OCI-LY7 (cell line): ENCODE measurements around the gene PRR16. TPM values are rescaled to one million over a fixed set of nuclear protein-coding genes. Genes with fewer than 3 reads are reported as not detected.

Source experiments
- BruUV-seq: library from RNA; stranded (reverse); fragments of 400-500 nt; replicated peaks from 2 replicates; lab custom pipeline; 2021; lab: Mats Ljungman, UMichigan
- CTCF ChIA-PET: fragments of 300-600 bp; sonication (Branson Sonifier 250); formaldehyde crosslinking; loops from one replicate; lab custom pipeline; 2022; ENCODE audit warnings: antibody characterized with exemption; ENCODE audit not compliant: unreplicated experiment; lab: Charles Lee
- POLR2A ChIA-PET: fragments of 300-600 bp; sonication (Branson Sonifier 250); formaldehyde crosslinking; loops from one replicate; lab custom pipeline; 2022; ENCODE audit warnings: antibody characterized with exemption; lab: Charles Lee
- DNase-seq: peaks from one replicate; pipeline ENCODE4 v3.0.0-alpha.2; 2015; ENCODE audit warnings: low spot score
- H2AFZ ChIP-seq: fragments of 200-600 bp; sonication (generic), shearing (Covaris generic); 2 replicates; pipeline ENCODE4 v1.6.1; 2014; ENCODE audit warnings: mild to moderate bottlenecking, antibody characterized with exemption, low read length, moderate library complexity
- H3K27ac ChIP-seq: fragments of 200-600 bp; sonication (generic); 2 replicates; pipeline ENCODE4 v1.5.1; 2014; ENCODE audit warnings: mixed run types, low read depth, mild to moderate bottlenecking, moderate library complexity, low read length, inconsistent platforms; ENCODE audit not compliant: poor library complexity, severe bottlenecking
- H3K36me3 ChIP-seq: fragments of 200-600 bp; sonication (generic); 2 replicates; pipeline ENCODE4 v1.6.1; 2014; ENCODE audit warnings: mild to moderate bottlenecking, antibody characterized with exemption, low read length, moderate library complexity, mixed read lengths; ENCODE audit not compliant: insufficient read depth
- H3K4me1 ChIP-seq: fragments of 200-600 bp; sonication (generic); 2 replicates; pipeline ENCODE4 v1.5.1; 2014; ENCODE audit warnings: mild to moderate bottlenecking, low read length; ENCODE audit not compliant: insufficient read depth, poor library complexity, severe bottlenecking
- H3K4me2 ChIP-seq: fragments of 200-600 bp; sonication (generic); 2 replicates; pipeline ENCODE4 v1.6.1; 2014; ENCODE audit warnings: mild to moderate bottlenecking, low read length
- H3K4me3 ChIP-seq: fragments of 200-600 bp; sonication (generic); 2 replicates; pipeline ENCODE4 v1.5.1; 2014; ENCODE audit warnings: mild to moderate bottlenecking, low read depth, low read length; ENCODE audit not compliant: poor library complexity, severe bottlenecking
- H3K79me2 ChIP-seq: fragments of 200-600 bp; sonication (generic); 2 replicates; pipeline ENCODE4 v1.6.1; 2016; ENCODE audit warnings: low read depth, mild to moderate bottlenecking, low read length, moderate library complexity, mixed read lengths; ENCODE audit not compliant: insufficient read depth
- H3K9me2 ChIP-seq: fragments of 200-600 bp; sonication (generic); 2 replicates; pipeline ENCODE4 v1.6.1; 2016; ENCODE audit warnings: mild to moderate bottlenecking, low read length, mixed read lengths; ENCODE audit not compliant: insufficient read depth
- H3K9me3 ChIP-seq: fragments of 200-600 bp; sonication (generic); 2 replicates; pipeline ENCODE4 v1.6.1; 2014; ENCODE audit warnings: mild to moderate bottlenecking, mixed run types, low read length, mixed read lengths
- H4K20me1 ChIP-seq: fragments of 200-600 bp; sonication (generic); 2 replicates; pipeline ENCODE4 v1.6.1; 2014; ENCODE audit warnings: mild to moderate bottlenecking, antibody characterized with exemption, low read length, moderate library complexity, mixed read lengths; ENCODE audit not compliant: insufficient read depth
- CTCF ChIP-seq: fragments of 200-600 bp; sonication (generic); conservative IDR thresholded peaks from 2 replicates; pipeline ENCODE4 v1.5.1; 2014; ENCODE audit warnings: mild to moderate bottlenecking, antibody characterized with exemption, low read length, moderate library complexity, mixed read lengths
- EZH2phosphoT487 ChIP-seq: fragments of 200-600 bp; sonication (generic); IDR thresholded peaks from 2 replicates; pipeline ENCODE4 v1.6.1; 2018; ENCODE audit warnings: low read depth, borderline replicate concordance, mild to moderate bottlenecking, mixed run types, antibody characterized with exemption, low read length, moderate library complexity, mixed read lengths
- intact Hi-C: fragments of 100-400 bp; cut with micrococcal nuclease; formaldehyde crosslinking; loops from one replicate; pipeline ENCODE4 v1.10.0; 2022; ENCODE audit not compliant: unreplicated experiment
- total RNA-seq, 2 experiments: library from RNA; depleted of rRNA in 1 of 2; stranded (reverse); fragments of >200 nt in 1 of 2; shearing (Covaris generic) in 1 of 2; gene quantifications; 2 replicates each; pipeline ENCODE4 v1.2.3, GENCODE V29; 2014 to 2022

Gene PRR16
- total RNA-seq, 2 experiments from 2014 or later, result not detected

DNA sequence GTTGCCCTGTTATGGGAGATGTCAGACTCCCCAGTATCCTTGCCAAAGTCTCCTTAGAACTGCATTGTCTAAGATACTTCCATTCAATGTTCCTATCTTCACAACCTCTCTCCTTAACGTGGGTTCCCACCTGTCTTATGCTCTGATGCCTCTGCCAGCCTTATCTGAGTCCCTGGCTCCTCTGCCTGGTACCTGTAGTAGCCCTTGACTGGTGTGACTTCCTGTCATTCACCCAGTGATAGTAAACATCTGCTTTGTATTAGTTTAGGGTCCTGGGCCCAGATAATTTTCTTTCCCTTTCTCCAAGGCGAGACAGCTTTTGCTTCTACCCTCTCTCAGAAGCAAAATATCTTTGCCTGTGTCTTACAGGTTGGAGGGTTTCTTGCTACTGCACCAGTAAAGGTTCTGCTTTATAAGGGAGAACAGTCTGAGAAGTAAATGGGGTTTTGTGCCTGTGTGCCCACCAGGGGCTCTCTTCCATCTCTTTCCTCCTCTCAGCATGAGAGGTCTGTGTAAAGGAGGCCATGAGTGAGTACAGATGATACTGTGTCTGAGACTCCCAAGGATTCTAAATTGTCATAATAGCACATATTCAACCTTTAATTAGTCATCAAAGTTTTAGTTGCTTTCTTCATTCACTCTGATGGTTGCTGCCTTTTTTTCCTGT, 220.8 kb downstream of the PRR16 start:
- peak; percentile 2 for DNase-seq
- no peak overlapping the region for H3K4me3 ChIP-seq
- no peaks in the 10 kb centered on the region for H3K9me3 ChIP-seq
- intact Hi-C loops, result no loop called here
- H3K79me2 ChIP-seq, result no peaks in the 10 kb centered on the region
- H3K36me3 ChIP-seq, result no peaks in the 10 kb centered on the region
- ChIA-PET POLR2A (no interaction called here), CTCF (no interaction called here)
- H4K20me1 ChIP-seq, result no peaks in the 10 kb centered on the region
- no peaks in the 10 kb centered on the region for H3K9me2 ChIP-seq
- H3K27ac ChIP-seq, result no peak overlapping the region
- no TSS peak for BruUV-seq
- TF ChIP-seq EZH2phosphoT487, result no peak
- peak; percentile 54 for TF ChIP-seq CTCF
- H3K4me1 ChIP-seq, result no peaks in the 10 kb centered on the region
- H3K4me2 ChIP-seq, result no peak overlapping the region
- H2AFZ ChIP-seq, result no peak overlapping the region

DNA sequence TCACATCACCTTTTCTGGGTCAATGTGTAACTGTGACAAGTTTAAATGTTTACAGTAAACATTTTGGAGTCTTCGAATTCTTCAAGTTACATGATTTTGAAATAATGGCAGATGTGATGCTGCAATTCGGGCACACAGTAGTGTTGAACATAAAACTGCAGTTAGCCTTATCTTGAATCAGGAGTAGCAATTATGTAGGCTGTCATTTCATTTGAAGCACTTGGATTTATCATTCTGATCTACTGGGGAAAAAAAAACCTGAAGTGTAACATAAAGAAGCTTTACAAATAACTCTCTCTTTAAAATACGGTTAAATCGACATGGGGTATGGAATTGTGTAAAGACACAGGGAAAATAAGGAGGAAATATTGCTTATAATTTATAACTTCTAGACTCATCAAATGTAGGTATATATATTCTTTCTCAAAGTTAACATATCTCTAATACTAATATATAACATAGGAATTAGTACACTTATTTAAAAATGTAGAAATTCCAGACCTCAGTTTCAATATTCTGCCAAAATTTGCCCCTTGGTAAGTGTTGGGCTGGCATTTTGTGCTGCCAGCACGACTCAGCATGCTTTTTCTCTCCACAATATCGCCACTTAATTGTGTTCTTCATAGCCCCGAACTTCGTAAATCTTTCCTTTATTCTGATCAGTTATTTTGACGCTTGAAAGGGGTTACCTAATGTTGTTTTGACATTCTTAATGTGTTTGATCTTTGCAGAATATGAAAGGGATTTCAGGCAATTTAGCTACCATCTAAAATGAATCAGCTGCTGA, 226.7 kb downstream of the PRR16 start:
- DNase-seq, result no peak
- CTCF ChIA-PET, result no interaction called here

More for the DNA sequence above, 226.7 kb downstream of the PRR16 start:
- Histone ChIP-seq H3K27ac (no peak overlapping the region), H3K79me2 (no peaks in the 10 kb centered on the region), H2AFZ (no peak overlapping the region), H3K4me2 (no peak overlapping the region), H3K36me3 (no peaks in the 10 kb centered on the region), H3K4me3 (no peak overlapping the region), H4K20me1 (no peaks in the 10 kb centered on the region), H3K9me3 (no peaks in the 10 kb centered on the region), H3K4me1 (no peaks in the 10 kb centered on the region), H3K9me2 (no peaks in the 10 kb centered on the region)
- no TSS peak for BruUV-seq
- POLR2A ChIA-PET, result no interaction called here
- TF ChIP-seq CTCF (no peak), EZH2phosphoT487 (no peak)
- intact Hi-C loops, result no loop called here
